Hematopoietic multipotent progenitor cell treated with erythropoietin and hydrocortisone succinate and interleukin-3 and kit ligand, for 4 days (in vitro differentiated cells): ENCODE measurements around the gene AGTRAP.

Experiments used
- DNase-seq: peaks from one replicate; pipeline ENCODE4 v3.0.0-alpha.2; 2015

AGTRAP gene

GRCh38 chr1:11784993-11785769, 49.2 kb downstream of the AGTRAP start:
- peak; percentile 68 for DNase-seq

GRCh38 chr1:11786168-11786567, 50.2 kb downstream of the AGTRAP start:
- peak; percentile 23 for DNase-seq

- DNase-seq = no peak
Measured at GRCh38 chr1:11787251-11787803, 51.4 kb downstream of the AGTRAP start.

- DNase-seq = no peak
Measured at GRCh38 chr1:11787804-11788436, 52.0 kb downstream of the AGTRAP start.

GRCh38 chr1:11788549-11789053, 52.7 kb downstream of the AGTRAP start:
- DNase-seq = no peak

- DNase-seq = no peak
Measured at GRCh38 chr1:11789126-11790067, 53.5 kb downstream of the AGTRAP start.

- DNase-seq = no peak
Measured at GRCh38 chr1:11790101-11790879, 54.4 kb downstream of the AGTRAP start.

GRCh38 chr1:11790880-11791715, 55.2 kb downstream of the AGTRAP start:
- DNase-seq = peak; percentile 24

- DNase-seq = no peak
Measured at GRCh38 chr1:11792106-11792505, 56.2 kb downstream of the AGTRAP start.

GRCh38 chr1:11793819-11794218, 57.9 kb downstream of the AGTRAP start:
- no peak for DNase-seq

GRCh38 chr1:11794446-11795237, 58.7 kb downstream of the AGTRAP start:
- DNase-seq = no peak

GRCh38 chr1:11795238-11795890, 59.4 kb downstream of the AGTRAP start:
- no peak for DNase-seq

GRCh38 chr1:11796036-11796828, 60.3 kb downstream of the AGTRAP start:
- peak; percentile 54 for DNase-seq

GRCh38 chr1:11797525-11798216, 61.7 kb downstream of the AGTRAP start:
- DNase-seq = peak; percentile 94

- DNase-seq = no peak
Measured at GRCh38 chr1:11799099-11799498, 63.2 kb downstream of the AGTRAP start.

- no peak for DNase-seq
Measured at GRCh38 chr1:11799896-11800295, 64.0 kb downstream of the AGTRAP start.

- no peak for DNase-seq
Measured at GRCh38 chr1:11800391-11800755, 64.4 kb downstream of the AGTRAP start.
